ENCODE measurements around the gene MANSC1.

The MANSC1 gene

DNA sequence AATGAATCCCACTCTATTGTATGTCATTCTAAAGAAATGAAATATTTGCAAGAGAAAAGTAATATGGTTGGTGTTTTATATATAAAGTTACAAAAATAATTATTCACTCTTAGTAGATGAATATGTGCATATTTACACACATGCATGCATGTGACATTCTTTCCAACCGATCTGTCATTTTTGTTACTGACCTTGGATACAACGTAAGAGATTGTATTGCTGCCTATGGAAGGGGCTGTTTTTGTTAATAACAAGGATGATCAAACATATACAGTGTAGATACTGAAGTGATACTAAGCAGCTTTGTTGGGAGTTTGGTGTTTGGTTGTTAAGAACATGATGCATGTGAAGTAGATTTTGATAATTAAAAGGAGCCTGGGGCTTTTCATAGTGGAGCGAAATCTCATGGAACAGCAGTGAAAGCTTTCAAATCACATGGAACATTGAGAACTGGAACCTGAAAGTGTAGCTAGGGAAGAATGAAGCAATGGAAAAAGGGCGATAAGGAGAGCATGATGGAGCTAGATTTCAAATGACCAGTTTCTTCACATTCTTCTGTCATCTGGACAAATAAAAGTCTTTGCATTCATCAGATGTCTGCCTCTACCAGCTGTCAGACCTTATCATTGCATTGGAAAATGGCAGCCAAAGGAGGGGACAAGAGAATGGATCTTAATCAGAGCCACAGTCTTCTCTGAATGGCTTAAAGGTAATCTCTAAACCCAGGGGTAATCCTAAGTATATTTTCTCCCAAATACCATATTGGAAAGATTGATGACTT, 16.8 kb upstream of the MANSC1 start:
- Histone ChIP-seq H4K20me1 (ENCODE audit: insufficient read depth, low read length) (no peaks in the 10 kb centered on the region), H3K27me3 (ENCODE audit: low read depth, low read length) (no peaks in the 10 kb centered on the region), H3K9me3 (ENCODE audit: insufficient read depth, low read length) (no peaks in the 10 kb centered on the region), H3K27ac (ENCODE audit: low read length) (no peak overlapping the region), H3K9ac (ENCODE audit: low read length) (no peak overlapping the region), H3K4me3 (ENCODE audit: low read length) (no peak overlapping the region), H3K4me2 (ENCODE audit: low read length) (no peak overlapping the region), H3K79me2 (ENCODE audit: low read length) (no peaks in the 10 kb centered on the region), H2AFZ (ENCODE audit: low read depth, low read length) (no peak overlapping the region), H3K36me3 (replicated peaks; ENCODE audit: low read depth, low read length) (no peaks in the 10 kb centered on the region), H3K4me1 (ENCODE audit: low read length) (no peaks in the 10 kb centered on the region)
- TF ChIP-seq EZH2phosphoT487 (IDR thresholded peaks at IDR 0.05; ENCODE audit: low read depth) = no peak
- TF ChIP-seq, protein P1, sequence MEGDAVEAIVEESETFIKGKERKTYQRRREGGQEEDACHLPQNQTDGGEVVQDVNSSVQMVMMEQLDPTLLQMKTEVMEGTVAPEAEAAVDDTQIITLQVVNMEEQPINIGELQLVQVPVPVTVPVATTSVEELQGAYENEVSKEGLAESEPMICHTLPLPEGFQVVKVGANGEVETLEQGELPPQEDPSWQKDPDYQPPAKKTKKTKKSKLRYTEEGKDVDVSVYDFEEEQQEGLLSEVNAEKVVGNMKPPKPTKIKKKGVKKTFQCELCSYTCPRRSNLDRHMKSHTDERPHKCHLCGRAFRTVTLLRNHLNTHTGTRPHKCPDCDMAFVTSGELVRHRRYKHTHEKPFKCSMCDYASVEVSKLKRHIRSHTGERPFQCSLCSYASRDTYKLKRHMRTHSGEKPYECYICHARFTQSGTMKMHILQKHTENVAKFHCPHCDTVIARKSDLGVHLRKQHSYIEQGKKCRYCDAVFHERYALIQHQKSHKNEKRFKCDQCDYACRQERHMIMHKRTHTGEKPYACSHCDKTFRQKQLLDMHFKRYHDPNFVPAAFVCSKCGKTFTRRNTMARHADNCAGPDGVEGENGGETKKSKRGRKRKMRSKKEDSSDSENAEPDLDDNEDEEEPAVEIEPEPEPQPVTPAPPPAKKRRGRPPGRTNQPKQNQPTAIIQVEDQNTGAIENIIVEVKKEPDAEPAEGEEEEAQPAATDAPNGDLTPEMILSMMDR (IDR thresholded peaks at IDR 0.05; ENCODE audit: low read depth, low read length) = no peak

DNA sequence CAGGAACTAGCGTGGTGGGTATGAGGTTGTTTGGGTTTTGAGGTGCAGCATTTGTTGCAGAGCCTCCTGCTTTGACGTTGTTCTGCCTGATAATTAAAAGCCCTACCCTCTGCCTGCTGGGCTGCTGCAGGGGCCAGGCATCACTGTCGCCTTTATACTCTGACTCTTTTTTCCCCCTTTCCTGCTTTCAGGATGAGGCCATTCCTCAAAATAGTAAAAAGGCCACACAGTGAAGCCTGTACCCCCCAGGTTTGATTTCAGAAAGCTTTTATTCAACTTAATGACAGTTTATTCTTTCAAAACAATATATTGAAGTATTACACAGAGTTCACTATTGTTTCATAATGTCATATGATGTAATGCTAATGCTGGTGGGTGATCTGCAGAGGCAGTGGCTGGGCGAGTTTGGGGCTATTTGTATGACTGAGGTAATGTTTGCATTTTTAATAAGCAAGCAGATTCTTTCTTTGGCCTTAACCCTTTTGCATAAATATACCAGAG, 15.9 kb upstream of the MANSC1 start:
- H3K79me2 ChIP-seq (ENCODE audit: low read length) = no peaks in the 10 kb centered on the region
- no peak overlapping the region for H3K4me2 ChIP-seq (ENCODE audit: low read length)
- no peak overlapping the region for H3K9ac ChIP-seq (ENCODE audit: low read length)
- no peak overlapping the region for H3K27ac ChIP-seq (ENCODE audit: low read length)
- TF ChIP-seq, protein P1 (IDR thresholded peaks at IDR 0.05; ENCODE audit: low read depth, low read length) = no peak
- no peak for TF ChIP-seq EZH2phosphoT487 (IDR thresholded peaks at IDR 0.05; ENCODE audit: low read depth)
- H3K9me3 ChIP-seq (ENCODE audit: insufficient read depth, low read length) = no peaks in the 10 kb centered on the region
- H3K27me3 ChIP-seq (ENCODE audit: low read depth, low read length) = no peaks in the 10 kb centered on the region
- H4K20me1 ChIP-seq (ENCODE audit: insufficient read depth, low read length) = no peaks in the 10 kb centered on the region
- H2AFZ ChIP-seq (ENCODE audit: low read depth, low read length) = no peak overlapping the region
- no peak overlapping the region for H3K4me3 ChIP-seq (ENCODE audit: low read length)
- no peaks in the 10 kb centered on the region for H3K36me3 ChIP-seq (replicated peaks; ENCODE audit: low read depth, low read length)
- H3K4me1 ChIP-seq (ENCODE audit: low read length) = no peaks in the 10 kb centered on the region

DNA sequence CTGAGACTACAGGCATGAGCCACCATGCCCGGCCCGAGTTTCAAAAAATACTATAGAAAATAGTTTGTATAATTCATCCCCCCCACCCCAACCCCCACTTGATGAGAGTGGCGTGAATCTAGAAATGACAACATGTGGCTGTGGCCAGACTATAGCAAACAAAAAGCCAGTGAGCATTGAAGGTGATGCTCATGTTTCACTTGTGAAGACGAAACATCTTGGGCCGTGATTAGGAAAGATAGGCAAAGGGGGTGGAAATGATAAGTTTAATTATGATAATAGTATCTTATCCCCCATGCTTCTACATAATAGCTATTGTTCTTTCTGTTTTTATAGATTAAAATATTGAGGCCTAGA, 15.4 kb upstream of the MANSC1 start:
- Histone ChIP-seq H3K27me3 (ENCODE audit: low read depth, low read length) (no peaks in the 10 kb centered on the region), H3K79me2 (ENCODE audit: low read length) (no peaks in the 10 kb centered on the region), H3K4me1 (ENCODE audit: low read length) (no peaks in the 10 kb centered on the region), H3K36me3 (replicated peaks; ENCODE audit: low read depth, low read length) (no peaks in the 10 kb centered on the region), H2AFZ (ENCODE audit: low read depth, low read length) (no peak overlapping the region), H3K4me2 (ENCODE audit: low read length) (no peak overlapping the region), H3K9ac (ENCODE audit: low read length) (no peak overlapping the region), H3K4me3 (ENCODE audit: low read length) (no peak overlapping the region), H4K20me1 (ENCODE audit: insufficient read depth, low read length) (no peaks in the 10 kb centered on the region), H3K27ac (ENCODE audit: low read length) (no peak overlapping the region), H3K9me3 (ENCODE audit: insufficient read depth, low read length) (no peaks in the 10 kb centered on the region)
- no peak for TF ChIP-seq EZH2phosphoT487 (IDR thresholded peaks at IDR 0.05; ENCODE audit: low read depth)
- TF ChIP-seq, protein P1 (IDR thresholded peaks at IDR 0.05; ENCODE audit: low read depth, low read length) = no peak

DNA sequence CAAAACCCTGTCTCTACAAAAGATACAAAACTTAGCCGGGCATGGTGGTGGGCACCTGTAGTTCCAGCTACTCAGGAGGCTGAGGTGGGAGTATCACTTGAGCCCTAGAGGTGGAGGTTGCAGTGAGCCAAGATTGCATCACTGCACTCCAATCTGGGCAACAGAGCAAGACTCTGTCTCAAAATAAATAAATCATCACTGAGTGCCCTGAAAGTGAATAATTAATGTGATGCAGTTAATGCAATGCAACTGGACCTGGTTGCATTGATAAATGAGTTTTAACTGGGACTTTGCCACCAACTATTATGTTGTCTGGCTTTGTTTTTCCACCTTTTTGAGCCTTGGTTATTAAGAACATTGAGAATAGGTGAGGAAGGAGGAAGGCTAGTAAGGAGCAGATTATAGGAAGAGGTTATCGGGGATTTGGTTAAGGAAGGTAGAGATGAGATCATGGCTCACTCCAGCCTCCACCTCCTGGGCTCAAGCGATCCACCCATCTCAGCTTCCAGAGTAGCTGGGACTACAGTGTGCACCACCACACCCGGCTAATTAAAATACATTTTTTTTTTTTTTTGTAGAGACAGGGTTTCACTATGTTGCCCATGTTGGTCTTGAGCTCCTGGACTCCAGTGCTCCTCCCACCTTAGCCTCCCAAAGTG, 14.9 kb upstream of the MANSC1 start:
- no peaks in the 10 kb centered on the region for H4K20me1 ChIP-seq (ENCODE audit: insufficient read depth, low read length)
- H3K36me3 ChIP-seq (replicated peaks; ENCODE audit: low read depth, low read length) = no peaks in the 10 kb centered on the region
- no peak overlapping the region for H3K9ac ChIP-seq (ENCODE audit: low read length)
- H3K27me3 ChIP-seq (ENCODE audit: low read depth, low read length) = no peaks in the 10 kb centered on the region
- H3K27ac ChIP-seq (ENCODE audit: low read length) = no peak overlapping the region
- no peaks in the 10 kb centered on the region for H3K9me3 ChIP-seq (ENCODE audit: insufficient read depth, low read length)
- TF ChIP-seq EZH2phosphoT487 (IDR thresholded peaks at IDR 0.05; ENCODE audit: low read depth) = no peak
- TF ChIP-seq, protein P1 (IDR thresholded peaks at IDR 0.05; ENCODE audit: low read depth, low read length) = no peak
- H2AFZ ChIP-seq (ENCODE audit: low read depth, low read length) = no peak overlapping the region
- no peaks in the 10 kb centered on the region for H3K4me1 ChIP-seq (ENCODE audit: low read length)
- no peaks in the 10 kb centered on the region; the same call in 1 of the 2 replicates for H3K79me2 ChIP-seq (ENCODE audit: low read length)
- H3K4me3 ChIP-seq (ENCODE audit: low read length) = no peak overlapping the region
- no peak overlapping the region for H3K4me2 ChIP-seq (ENCODE audit: low read length)

All from OCI-LY3 (cell line).